GM12878 (cell line): Measurements from ENCODE around the gene SUPT3H. TPM values are rescaled to one million over a fixed set of nuclear protein-coding genes. Genes with fewer than 3 reads are reported as not detected.

Source experiments
- ATAC-seq: fragments of 200-7000 bp; cut with Tn5 transposase; 3 replicates; pipeline ENCODE4 v1.9.1; 2020; ENCODE audit warnings: mild to moderate bottlenecking, moderate library complexity
- BruUV-seq: library from RNA; stranded (reverse); fragments of 400-500 nt; replicated peaks from 2 replicates; lab custom pipeline; 2021; lab: Mats Ljungman, UMichigan
- CTCF ChIA-PET: fragments of 300-600 bp; sonication (Branson Sonifier 250); formaldehyde crosslinking; extraction: SDS; loops from one replicate; lab custom pipeline; 2021; ENCODE audit warnings: inconsistent platforms; lab: Yijun Ruan, JAX
- POLR2A ChIA-PET: fragments of 350-600 bp; formaldehyde crosslinking; extraction: SDS; loops from one replicate; lab custom pipeline; 2021; ENCODE audit warnings: inconsistent platforms; lab: Charles Lee
- RAD21 ChIA-PET: fragments of 300-600 bp; sonication (Branson Sonifier 250); formaldehyde crosslinking; loops from one replicate; lab custom pipeline; 2023; ENCODE audit warnings: antibody characterized with exemption; ENCODE audit not compliant: unreplicated experiment; lab: Charles Lee
- SMC1A ChIA-PET: fragments of 300-600 bp; sonication (Branson Sonifier 250); formaldehyde crosslinking; loops from one replicate; lab custom pipeline; 2023; ENCODE audit not compliant: unreplicated experiment, uncharacterized antibody; lab: Charles Lee
- DNase-seq: peaks from one replicate; pipeline ENCODE4 v3.0.0-alpha.2; 2011; ENCODE audit warnings: low read depth, low spot score
- FAIRE-seq: peaks from 3 replicates; lab custom pipeline; 2011; peaks lifted over from hg19 to GRCh38; lab: Jason Lieb, UNC
- H2AFZ ChIP-seq: 2 replicates; pipeline ENCODE4 v1.6.0; 2011; ENCODE audit warnings: low read depth, low read length, control low read depth; ENCODE audit not compliant: control insufficient read depth
- H3K27ac ChIP-seq: 2 replicates; pipeline ENCODE4 v1.5.1; 2011; ENCODE audit warnings: control low read depth; ENCODE audit not compliant: control insufficient read depth, insufficient read depth
- H3K27me3 ChIP-seq, 2 experiments: replicated peaks in 1 of 2; 2 replicates each; pipeline versions ENCODE4 v1.6.0 to v1.6.1; 2011; ENCODE audit warnings: low read length in 1 of 2; ENCODE audit not compliant: control insufficient read depth in 2 of 2, insufficient read depth in 2 of 2
- H3K36me3 ChIP-seq, 2 experiments: 2 replicates each; pipeline ENCODE4 v1.5.1; 2011; ENCODE audit warnings: low read length in 1 of 2; ENCODE audit not compliant: control insufficient read depth in 2 of 2, insufficient read depth in 2 of 2
- H3K4me1 ChIP-seq: 2 replicates; pipeline ENCODE4 v1.6.1; 2011; ENCODE audit warnings: mild to moderate bottlenecking, low read length, moderate library complexity, mixed read lengths; ENCODE audit not compliant: control insufficient read depth, insufficient read depth
- H3K4me2 ChIP-seq: 2 replicates; pipeline ENCODE4 v1.6.0; 2011; ENCODE audit warnings: control low read depth; ENCODE audit not compliant: control insufficient read depth, insufficient read depth
- H3K4me3 ChIP-seq: fragments of 200-600 bp; sonication (generic); 2 replicates; pipeline ENCODE4 v1.5.1; 2016
- H3K79me2 ChIP-seq: 2 replicates; pipeline ENCODE4 v1.6.0; 2011; ENCODE audit warnings: low read length; ENCODE audit not compliant: control insufficient read depth, insufficient read depth
- H3K9ac ChIP-seq: 2 replicates; pipeline ENCODE4 v1.8.0; 2011; ENCODE audit warnings: low read length, control low read depth, mixed read lengths; ENCODE audit not compliant: control insufficient read depth, insufficient read depth
- H3K9me3 ChIP-seq: replicated peaks from 3 replicates; pipeline ENCODE4 v1.5.1; 2011; ENCODE audit warnings: mild to moderate bottlenecking, low read length; ENCODE audit not compliant: control insufficient read depth, insufficient read depth
- H4K20me1 ChIP-seq: 2 replicates; pipeline ENCODE4 v1.6.0; 2011; ENCODE audit not compliant: control insufficient read depth, insufficient read depth
- CHD1 ChIP-seq: IDR thresholded peaks from 2 replicates; pipeline ENCODE4 v1.6.1; 2012; ENCODE audit warnings: low read depth, low read length, improper control_type of control experiment
- EZH2 ChIP-seq: IDR thresholded peaks from 2 replicates; pipeline ENCODE4 v1.6.1; 2012; ENCODE audit warnings: low read depth, mild to moderate bottlenecking, control low read depth, inconsistent platforms, low read length, borderline replicate concordance; ENCODE audit not compliant: control insufficient read depth
- FOXK2 ChIP-seq: fragments of 450-650 bp; IDR thresholded peaks from 2 replicates; pipeline ENCODE4 v1.6.1; 2017; ENCODE audit warnings: mild to moderate bottlenecking, moderate library complexity
- KLF5 ChIP-seq: fragments of 450-650 bp; IDR thresholded peaks from 2 replicates; pipeline ENCODE4 v1.6.1; 2014; ENCODE audit warnings: mild to moderate bottlenecking; ENCODE audit not compliant: partially characterized antibody
- MTA3 ChIP-seq: IDR thresholded peaks from 2 replicates; pipeline ENCODE4 v1.6.1; 2012; ENCODE audit warnings: low read length, inconsistent platforms, borderline replicate concordance
- NFIC ChIP-seq: IDR thresholded peaks from 2 replicates; pipeline ENCODE4 v1.6.1; 2012; ENCODE audit warnings: low read depth, mild to moderate bottlenecking, inconsistent platforms, low read length, moderate library complexity
- PRDM15 ChIP-seq: fragments of 450-650 bp; formaldehyde crosslinking; IDR thresholded peaks from 2 replicates; pipeline ENCODE4 v1.4.0; 2020; ENCODE audit warnings: mild to moderate bottlenecking, moderate library complexity
- SUZ12 ChIP-seq: fragments of 200-600 bp; sonication (generic); IDR thresholded peaks from one replicate; pipeline ENCODE4 v1.6.1; 2018; ENCODE audit warnings: antibody characterized with exemption, mild to moderate bottlenecking; ENCODE audit not compliant: unreplicated experiment
- ZNF384 ChIP-seq: IDR thresholded peaks from 2 replicates; pipeline ENCODE4 v1.6.1; 2012; ENCODE audit warnings: low read depth, mild to moderate bottlenecking, low read length, improper control_type of control experiment, borderline replicate concordance
- WGBS: methylation state at CpG from one replicate; pipeline ENCODE4 v1.1.6; 2016; ENCODE audit warnings: low lambda C conversion rate; ENCODE audit not compliant: insufficient replicate concordance, insufficient coverage; ENCODE audit errors: missing lambda C conversion rate; 5-methylcytosine and 5-hydroxymethylcytosine counted together
- in situ Hi-C: fragments of 300-500 bp; cut with MboI; formaldehyde crosslinking; loops from 9 replicates; pipeline ENCODE4 v1.14.3; 2018; ENCODE audit warnings: mixed read lengths
- intact Hi-C: fragments of 100-400 bp; cut with micrococcal nuclease; formaldehyde crosslinking; loops from one replicate; pipeline ENCODE4 v1.14.2; 2022; ENCODE audit not compliant: unreplicated experiment
- polyA plus RNA-seq, 11 experiments: library from polyadenylated mRNA; depleted of rRNA in 4 of 11; unstranded in 6 of 11; stranded (reverse) in 5 of 11; fragments of >200 nt; fragmentation: Nextera tagmentation in 4 of 11; fragmentation: Illumina TruSeq in 1 of 11; extraction: Ambion mirVana in 4 of 11; extraction: Trizol in 1 of 11; gene quantifications; 1 replicate in 1 of 11; 2 replicates in 10 of 11; pipeline versions ENCODE4 v1.2.1 to v1.2.3, GENCODE V29; 2011 to 2016; ENCODE audit warnings: inconsistent platforms in 2 of 11, missing spikeins in 2 of 11, low read depth in 1 of 11
- total RNA-seq, 4 experiments: library from RNA; depleted of rRNA in 3 of 4; stranded (reverse); fragments of >200 nt in 3 of 4; fragmentation: Illumina TruSeq in 1 of 4; extraction: Trizol in 1 of 4; gene quantifications; 2 replicates each; pipeline versions ENCODE4 v1.2.1 to v1.2.3, GENCODE V29; 2013 to 2021
- TF ChIP-seq, protein P1 (sequence below): IDR thresholded peaks from 2 replicates; pipeline ENCODE4 v1.6.1; 2012; ENCODE audit warnings: improper control_type of control experiment, low read depth, low read length; ENCODE audit not compliant: insufficient replicate concordance

Gene SUPT3H
- total and polyA plus RNA-seq, 10 of the 15 experiments (the other 5 are each of a cell fraction or from before 2014, with no cell fraction given), result 0.51 to 3.7 (median 2.0) TPM

DNA sequence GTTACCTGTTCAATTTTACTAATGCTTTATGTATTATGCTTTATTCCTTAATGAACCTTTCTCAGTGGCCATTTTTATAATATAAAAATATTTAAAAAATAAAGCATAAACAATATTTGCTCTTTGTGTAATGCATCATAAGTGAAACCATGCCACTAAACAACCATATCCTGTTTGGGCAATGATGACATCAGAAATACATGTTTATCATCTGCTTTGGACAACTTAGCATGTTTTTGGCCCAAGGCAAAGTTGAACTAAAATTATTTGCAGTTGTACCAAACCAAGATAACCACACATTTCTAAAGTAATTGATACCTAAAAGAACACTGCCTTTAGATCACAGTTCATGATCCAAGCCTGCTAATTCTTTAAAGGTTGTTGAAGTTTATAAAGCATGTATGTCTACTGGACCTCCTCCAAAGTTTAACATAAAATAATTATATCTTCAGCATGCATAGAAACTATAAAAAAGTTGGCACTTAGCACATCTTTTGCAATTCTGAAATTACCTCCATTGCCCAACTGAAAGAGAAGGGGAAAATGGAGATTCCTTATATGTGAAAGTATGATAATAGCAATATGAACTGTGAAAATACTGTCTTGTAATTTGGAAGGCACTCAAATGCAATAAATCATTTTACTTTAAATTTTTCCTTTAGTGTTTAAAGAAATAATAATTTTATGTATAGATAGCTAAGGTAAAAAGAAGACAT, 375.2 kb downstream of the SUPT3H start (continued):
- TF ChIP-seq, protein P1, sequence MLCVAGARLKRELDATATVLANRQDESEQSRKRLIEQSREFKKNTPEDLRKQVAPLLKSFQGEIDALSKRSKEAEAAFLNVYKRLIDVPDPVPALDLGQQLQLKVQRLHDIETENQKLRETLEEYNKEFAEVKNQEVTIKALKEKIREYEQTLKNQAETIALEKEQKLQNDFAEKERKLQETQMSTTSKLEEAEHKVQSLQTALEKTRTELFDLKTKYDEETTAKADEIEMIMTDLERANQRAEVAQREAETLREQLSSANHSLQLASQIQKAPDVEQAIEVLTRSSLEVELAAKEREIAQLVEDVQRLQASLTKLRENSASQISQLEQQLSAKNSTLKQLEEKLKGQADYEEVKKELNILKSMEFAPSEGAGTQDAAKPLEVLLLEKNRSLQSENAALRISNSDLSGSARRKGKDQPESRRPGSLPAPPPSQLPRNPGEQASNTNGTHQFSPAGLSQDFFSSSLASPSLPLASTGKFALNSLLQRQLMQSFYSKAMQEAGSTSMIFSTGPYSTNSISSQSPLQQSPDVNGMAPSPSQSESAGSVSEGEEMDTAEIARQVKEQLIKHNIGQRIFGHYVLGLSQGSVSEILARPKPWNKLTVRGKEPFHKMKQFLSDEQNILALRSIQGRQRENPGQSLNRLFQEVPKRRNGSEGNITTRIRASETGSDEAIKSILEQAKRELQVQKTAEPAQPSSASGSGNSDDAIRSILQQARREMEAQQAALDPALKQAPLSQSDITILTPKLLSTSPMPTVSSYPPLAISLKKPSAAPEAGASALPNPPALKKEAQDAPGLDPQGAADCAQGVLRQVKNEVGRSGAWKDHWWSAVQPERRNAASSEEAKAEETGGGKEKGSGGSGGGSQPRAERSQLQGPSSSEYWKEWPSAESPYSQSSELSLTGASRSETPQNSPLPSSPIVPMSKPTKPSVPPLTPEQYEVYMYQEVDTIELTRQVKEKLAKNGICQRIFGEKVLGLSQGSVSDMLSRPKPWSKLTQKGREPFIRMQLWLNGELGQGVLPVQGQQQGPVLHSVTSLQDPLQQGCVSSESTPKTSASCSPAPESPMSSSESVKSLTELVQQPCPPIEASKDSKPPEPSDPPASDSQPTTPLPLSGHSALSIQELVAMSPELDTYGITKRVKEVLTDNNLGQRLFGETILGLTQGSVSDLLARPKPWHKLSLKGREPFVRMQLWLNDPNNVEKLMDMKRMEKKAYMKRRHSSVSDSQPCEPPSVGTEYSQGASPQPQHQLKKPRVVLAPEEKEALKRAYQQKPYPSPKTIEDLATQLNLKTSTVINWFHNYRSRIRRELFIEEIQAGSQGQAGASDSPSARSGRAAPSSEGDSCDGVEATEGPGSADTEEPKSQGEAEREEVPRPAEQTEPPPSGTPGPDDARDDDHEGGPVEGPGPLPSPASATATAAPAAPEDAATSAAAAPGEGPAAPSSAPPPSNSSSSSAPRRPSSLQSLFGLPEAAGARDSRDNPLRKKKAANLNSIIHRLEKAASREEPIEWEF, result no peak

- ChIA-PET POLR2A (no interaction called here), RAD21 (interaction anchor here (0.6 to 2.7 kb wide), 5 partner anchors 37 to 377 kb away, joined by 3 to 30 read pairs (median 3); no protein-coding TSS in a partner anchor), CTCF (interaction anchor here (1.2 to 2.0 kb wide), 3 partner anchors 19 to 346 kb away, joined by 4 to 11 read pairs (median 5); no protein-coding TSS in a partner anchor), SMC1A (interaction anchor here (1.1 to 2.3 kb wide), 14 partner anchors 9 to 349 kb away, joined by 3 to 6 read pairs (median 4); no protein-coding TSS in a partner anchor)
- Histone ChIP-seq H4K20me1 (no peaks in the 10 kb centered on the region), H3K9me3 (no peaks in the 10 kb centered on the region), H3K4me1 (peaks cover 12% of the 10 kb centered on the region; the same call in 1 of the 2 replicates), H3K27ac (no peak overlapping the region), H3K4me3 (no peak overlapping the region), H3K27me3 (no peaks in the 10 kb centered on the region), H3K79me2 (no peaks in the 10 kb centered on the region), H3K9ac (no peak overlapping the region), H2AFZ (no peak overlapping the region), H3K4me2 (peak overlapping the region; percentile 59), H3K36me3 (no peaks in the 10 kb centered on the region)
- ATAC-seq, result peak; percentile 100
- peak; percentile 52 for DNase-seq
- intact Hi-C loops, result loop anchor here (10.0 kb wide), 1 partner anchor 923 kb away; no protein-coding TSS in a partner anchor
- BruUV-seq, result no TSS peak
- WGBS, result 0% methylated on average over 1 of the region's 1 CpG
- in situ Hi-C loops, result no loop called here
- peak; percentile 95 for FAIRE-seq
- TF ChIP-seq CHD1, result no peak
- no peak for TF ChIP-seq MTA3
- no peak for TF ChIP-seq FOXK2
- TF ChIP-seq EZH2, result no peak
- no peak for TF ChIP-seq PRDM15 (CRISPR knock-in tag)
- TF ChIP-seq ZNF384, result peak; percentile 31; the same call in 1 of the 2 replicates
- no peak for TF ChIP-seq SUZ12
- TF ChIP-seq KLF5, result no peak
- TF ChIP-seq NFIC, result peak; percentile 38; the same call in 1 of the 2 replicates
Measured at GRCh38 chr6:45001663-45002062, 376.1 kb downstream of the SUPT3H start.
